ENCODE data around the gene ZNF683. TPM values are rescaled to one million over a fixed set of nuclear protein-coding genes. Genes with fewer than 3 reads are reported as not detected.

The ZNF683 gene
- total and polyA plus RNA-seq, 2 experiments from 2014 or later: not detected

GRCh38 chr1:26353210-26353859 lies 19.2 kb downstream of the ZNF683 start:
- Mint-ChIP-seq H3K27me3 (ENCODE audit: insufficient read depth, low read depth, poor library complexity) (peaks cover 25% of the 10 kb centered on the region), H3K9me3 (no peaks in the 10 kb centered on the region), H3K4me3 (no peak overlapping the region), H3K36me3 (ENCODE audit: low read depth) (no peaks in the 10 kb centered on the region), H3K4me1 (peaks cover 43% of the 10 kb centered on the region), H3K27ac (no peak overlapping the region; the same call in 1 of the 2 replicates)
- no peak overlapping the region for H3K4me2 ChIP-seq
- no peak for TF ChIP-seq REST (IDR thresholded peaks at IDR 0.05; ENCODE audit: unreplicated experiment)
- TF ChIP-seq POLR2AphosphoS5 (IDR thresholded peaks at IDR 0.05; ENCODE audit: low read depth): no peak
- TF ChIP-seq ZNF114 (CRISPR knock-in tag; IDR thresholded peaks at IDR 0.05): no peak
- TF ChIP-seq ETS1 (IDR thresholded peaks at IDR 0.05): no peak
- no peaks in the 10 kb centered on the region for H3K79me2 ChIP-seq (replicated peaks; ENCODE audit: insufficient read depth)
- H3K9me2 ChIP-seq (ENCODE audit: insufficient read depth): no peaks in the 10 kb centered on the region
- peaks cover 20% of the 10 kb centered on the region for H3K4me1 ChIP-seq (ENCODE audit: insufficient read depth)
- no peak overlapping the region for H3K4me3 ChIP-seq
- DNase-seq (ENCODE audit: low spot score) (no peak), ATAC-seq (no peak)
- no peak overlapping the region for H3K27ac ChIP-seq (ENCODE audit: low read depth)
- H4K20me1 ChIP-seq (replicated peaks; ENCODE audit: insufficient read depth): no peaks in the 10 kb centered on the region
- no peaks in the 10 kb centered on the region for H3K27me3 ChIP-seq (ENCODE audit: insufficient read depth)
- H2AFZ ChIP-seq: no peak overlapping the region
- H3K36me3 ChIP-seq (ENCODE audit: insufficient read depth): no peaks in the 10 kb centered on the region
- no peaks in the 10 kb centered on the region; the same call in 1 of the 2 replicates for H3F3A ChIP-seq (replicated peaks; ENCODE audit: low read depth)

GRCh38 chr1:26352338-26352679 lies 20.2 kb downstream of the ZNF683 start:
- Mint-ChIP-seq H3K36me3 (ENCODE audit: low read depth) (no peaks in the 10 kb centered on the region), H3K27me3 (ENCODE audit: insufficient read depth, low read depth, poor library complexity) (peaks cover 18% of the 10 kb centered on the region), H3K4me3 (no peak overlapping the region; the same call in 2 of the 3 replicates), H3K4me1 (peaks cover 42% of the 10 kb centered on the region), H3K27ac (peak overlapping the region; percentile 57), H3K9me3 (no peaks in the 10 kb centered on the region)
- ATAC-seq (no peak), DNase-seq (ENCODE audit: low spot score) (no peak)
- Histone ChIP-seq H3K27me3 (ENCODE audit: insufficient read depth) (no peaks in the 10 kb centered on the region), H3K9me2 (ENCODE audit: insufficient read depth) (no peaks in the 10 kb centered on the region), H3F3A (replicated peaks; ENCODE audit: low read depth) (no peaks in the 10 kb centered on the region; the same call in 1 of the 2 replicates), H2AFZ (no peak overlapping the region), H3K27ac (ENCODE audit: low read depth) (no peak overlapping the region), H4K20me1 (replicated peaks; ENCODE audit: insufficient read depth) (no peaks in the 10 kb centered on the region), H3K4me3 (no peak overlapping the region), H3K4me1 (ENCODE audit: insufficient read depth) (peaks cover 20% of the 10 kb centered on the region), H3K36me3 (ENCODE audit: insufficient read depth) (no peaks in the 10 kb centered on the region), H3K79me2 (replicated peaks; ENCODE audit: insufficient read depth) (no peaks in the 10 kb centered on the region), H3K4me2 (no peak overlapping the region)
- TF ChIP-seq STAT1 (IDR thresholded peaks at IDR 0.05; ENCODE audit: unreplicated experiment): no peak
- TF ChIP-seq NANOG (IDR thresholded peaks at IDR 0.05; ENCODE audit: borderline replicate concordance): no peak
- TF ChIP-seq CTCF (conservative IDR thresholded peaks at IDR 0.05; ENCODE audit: low read depth in 2 of 2): no peak
- no peak for TF ChIP-seq JUNB (IDR thresholded peaks at IDR 0.05; ENCODE audit: unreplicated experiment)
- TF ChIP-seq EZH2 (IDR thresholded peaks at IDR 0.05; ENCODE audit: low read depth, unreplicated experiment): no peak
- TF ChIP-seq POLR2AphosphoS5 (IDR thresholded peaks at IDR 0.05; ENCODE audit: low read depth): no peak
- no peak for TF ChIP-seq ZNF331 (CRISPR knock-in tag; IDR thresholded peaks at IDR 0.05; ENCODE audit: low read depth)
- TF ChIP-seq ZNF114 (CRISPR knock-in tag; IDR thresholded peaks at IDR 0.05): no peak
- TF ChIP-seq EZH2phosphoT487 (IDR thresholded peaks at IDR 0.05; ENCODE audit: unreplicated experiment): no peak
